GM21423 (cell line): ENCODE measurements around the gene UXS1.
"Not testable (repeated sequence)": the region's sequence is repeated elsewhere in the genome, so short reads cannot be mapped to it uniquely, and the experiment has no call there.

ENCODE experiments used
- ATAC-seq: cut with Tn5 transposase; IDR thresholded peaks from one replicate; pipeline ENCODE4 v1.9.1; 2021; ENCODE audit warnings: mild to moderate bottlenecking, moderate library complexity; ENCODE audit not compliant: unreplicated experiment

The UXS1 gene

DNA sequence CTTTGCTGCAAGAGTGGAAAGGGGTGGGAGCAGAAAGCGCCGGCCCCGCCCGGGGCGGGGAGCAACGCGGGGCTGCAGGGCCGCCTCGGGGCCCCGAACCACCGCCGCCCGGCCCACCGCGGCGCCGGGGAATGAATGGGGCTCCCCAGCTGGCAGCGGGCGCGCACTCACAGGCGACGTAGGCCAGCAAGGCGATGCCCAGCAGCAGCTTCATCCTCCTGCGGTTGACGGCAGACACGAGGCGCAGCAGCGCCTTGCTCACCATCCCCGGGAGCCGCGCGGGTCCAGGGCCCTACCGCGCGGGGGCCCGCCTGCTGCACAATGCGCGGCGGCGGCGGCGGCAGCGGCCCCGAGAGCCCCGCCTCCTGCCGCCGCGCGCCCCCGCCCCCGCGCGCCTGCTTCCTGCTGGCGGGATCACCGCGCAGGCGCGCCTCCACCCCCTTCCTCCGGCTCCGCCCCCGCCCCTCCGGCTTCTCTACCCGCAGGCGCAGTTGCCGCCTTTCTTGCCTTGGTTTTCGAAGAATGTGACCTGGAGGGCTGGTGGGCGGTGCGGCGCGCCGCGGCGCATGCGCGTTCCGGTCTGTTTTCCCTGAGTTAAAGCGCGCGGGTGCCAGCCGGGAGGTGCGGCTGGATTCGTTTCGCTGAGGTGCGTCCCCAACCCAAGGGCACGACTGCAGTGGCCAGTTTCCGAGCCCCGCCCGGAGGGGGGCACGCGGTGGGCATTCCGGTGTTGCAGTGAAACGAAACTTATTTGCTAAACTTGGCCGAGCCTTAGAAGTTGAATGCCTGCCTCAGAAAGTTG lies at the start of gene UXS1:
Gene UXS1 (minus strand): TSS at position 325 of the 802 bp plus-strand sequence. CDS start 60 bp downstream, at position 265.
- ATAC-seq: peak; percentile 63

GRCh38 chr2:106239491-106239890 lies 45.4 kb upstream of the UXS1 start:
- ATAC-seq: not testable (repeated sequence)

GRCh38 chr2:106235392-106235791 lies 41.3 kb upstream of the UXS1 start:
- not testable (repeated sequence) for ATAC-seq

- ATAC-seq: no peak
These were observed 39.2 kb upstream of the UXS1 start for GRCh38 chr2:106233350-106233706.

DNA sequence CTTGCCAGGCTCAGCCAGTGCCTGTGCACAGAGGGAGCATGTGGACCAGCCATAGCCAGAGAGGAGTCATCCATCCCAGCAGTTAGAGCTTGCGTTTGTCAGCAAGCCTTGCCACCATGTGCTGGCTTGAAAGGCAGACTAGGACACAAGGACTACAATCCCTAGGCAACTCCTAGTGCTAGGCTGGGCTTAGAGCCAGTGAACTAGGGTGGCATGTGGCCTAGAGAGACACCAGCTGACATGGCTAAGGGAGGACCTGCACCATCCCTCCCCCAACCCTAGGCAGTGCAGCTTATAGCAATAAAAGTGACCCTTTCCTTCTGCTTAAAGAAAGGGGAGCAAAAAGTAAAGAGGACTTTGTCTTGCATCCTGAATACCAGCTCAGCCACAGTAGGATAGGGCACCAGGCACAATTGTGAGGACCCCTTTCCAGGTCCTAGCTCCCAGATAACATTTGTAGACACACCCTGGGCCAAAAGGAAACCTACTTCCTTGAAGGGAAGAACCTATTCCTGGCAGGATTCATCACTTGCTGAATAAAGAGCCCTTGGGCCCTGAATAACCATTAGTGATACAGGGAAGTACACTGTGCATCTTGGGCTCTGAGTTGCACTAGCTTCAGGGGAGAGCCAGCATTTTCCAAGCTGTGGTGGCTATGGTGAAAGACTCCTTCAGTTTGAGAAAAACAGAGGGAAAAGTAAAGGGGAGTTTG lies 38.7 kb upstream of the UXS1 start:
- no peak for ATAC-seq

GRCh38 chr2:106223347-106223746 lies 29.2 kb upstream of the UXS1 start:
- no peak for ATAC-seq

GRCh38 chr2:106222057-106222456 lies 28.0 kb upstream of the UXS1 start:
- ATAC-seq: not testable (repeated sequence)

- ATAC-seq: no peak
These were observed 25.7 kb upstream of the UXS1 start for GRCh38 chr2:106219813-106220212.

DNA sequence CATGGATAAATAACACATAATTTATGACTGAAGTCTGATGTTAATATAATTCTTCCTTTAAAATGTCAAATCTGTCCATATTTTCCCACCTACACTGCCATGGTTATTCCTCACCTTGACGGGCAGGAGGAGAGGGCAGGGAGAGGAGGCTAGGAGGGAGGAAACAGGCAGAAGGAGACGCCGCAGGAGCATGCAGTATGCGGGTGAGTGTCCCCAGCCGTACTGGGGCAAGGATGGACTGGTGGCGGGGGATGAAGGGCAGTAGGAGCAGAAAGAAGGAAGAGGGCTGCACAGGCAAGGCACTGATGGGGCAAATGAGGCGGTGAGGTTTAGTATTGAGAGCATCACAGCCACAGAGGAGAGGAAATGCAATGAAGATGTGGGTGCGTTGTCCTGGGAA lies 25.1 kb upstream of the UXS1 start:
- ATAC-seq: not testable (repeated sequence)

DNA sequence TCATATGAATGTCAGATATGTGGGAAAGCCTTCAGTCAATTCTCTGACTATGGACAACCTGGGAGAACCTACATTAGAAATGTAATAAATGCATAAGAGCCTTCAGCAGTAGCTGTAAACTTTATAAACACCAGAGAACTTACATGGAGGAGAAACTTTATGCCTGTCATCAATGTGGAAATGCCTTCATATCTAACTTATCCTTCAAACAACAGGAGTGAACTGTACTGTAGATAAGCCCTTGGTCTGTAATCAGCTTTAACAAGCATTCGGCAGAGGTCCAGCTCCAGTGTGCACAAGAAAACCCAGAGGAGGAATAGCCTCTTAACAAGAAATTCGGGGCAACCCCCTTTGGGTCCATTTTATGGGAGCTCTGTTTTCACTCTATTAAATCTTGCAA lies 14.8 kb upstream of the UXS1 start:
- ATAC-seq: no peak

DNA sequence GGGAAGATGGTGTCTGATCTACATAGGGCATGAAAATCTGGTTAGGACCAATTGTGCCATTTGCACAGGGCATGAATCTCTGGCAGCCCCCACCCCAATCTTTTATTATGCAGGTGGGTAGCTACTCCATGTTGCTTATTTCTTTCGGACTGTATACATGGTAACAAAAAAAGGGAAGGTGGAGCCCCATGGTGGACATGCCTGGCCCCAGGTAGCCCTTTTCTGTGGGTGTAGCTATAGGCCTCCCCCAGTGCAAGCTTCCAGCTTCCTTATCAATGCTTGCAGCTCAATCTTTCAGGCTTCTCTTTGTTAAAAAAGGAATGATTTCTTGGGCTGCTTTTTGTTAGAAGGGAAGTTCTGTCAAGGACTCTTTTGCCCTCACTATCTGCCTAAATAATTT lies 14.3 kb upstream of the UXS1 start:
- no peak for ATAC-seq

DNA sequence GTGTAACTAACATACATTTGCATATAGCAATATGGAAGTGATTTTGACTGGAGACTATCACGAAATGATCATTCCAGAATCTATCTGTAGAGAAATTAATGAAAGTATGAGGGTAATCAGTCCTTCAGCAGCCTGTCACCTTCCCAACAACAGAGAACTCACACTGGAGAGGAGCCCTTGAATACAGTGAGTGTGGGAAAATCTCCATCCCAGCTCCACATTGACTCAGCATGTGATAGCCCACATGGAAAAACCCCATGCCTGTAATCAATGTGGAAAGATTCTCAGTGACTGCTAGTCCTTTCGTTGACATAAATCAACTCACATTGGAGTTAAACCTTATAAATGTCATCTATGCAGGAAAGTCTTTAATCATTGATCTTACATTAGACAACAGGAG lies 13.1 kb upstream of the UXS1 start:
- no peak for ATAC-seq

DNA sequence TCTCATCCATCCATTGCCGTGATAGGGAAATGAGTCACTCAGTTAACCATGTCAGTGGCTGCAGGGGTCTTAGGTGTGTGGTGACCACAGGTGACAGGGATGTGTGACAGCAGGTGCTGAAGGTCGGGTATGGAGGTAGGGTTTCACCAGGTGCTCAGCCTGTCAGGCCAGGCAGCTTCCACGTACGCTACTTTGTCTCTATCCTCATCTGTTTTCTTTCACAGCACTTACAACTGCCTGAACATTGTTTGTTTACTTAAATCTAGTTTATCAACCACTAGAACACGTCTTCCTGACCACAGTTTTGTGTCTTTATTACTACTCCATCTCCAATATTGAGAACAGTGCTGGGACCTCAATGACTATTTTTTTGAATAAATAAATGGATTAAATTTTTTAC lies 11.4 kb upstream of the UXS1 start:
- ATAC-seq: no peak

- ATAC-seq: not testable (repeated sequence)
These were observed 10.4 kb upstream of the UXS1 start for GRCh38 chr2:106204551-106204950.

- ATAC-seq: no peak
These were observed 7.6 kb upstream of the UXS1 start for GRCh38 chr2:106201661-106202060.

DNA sequence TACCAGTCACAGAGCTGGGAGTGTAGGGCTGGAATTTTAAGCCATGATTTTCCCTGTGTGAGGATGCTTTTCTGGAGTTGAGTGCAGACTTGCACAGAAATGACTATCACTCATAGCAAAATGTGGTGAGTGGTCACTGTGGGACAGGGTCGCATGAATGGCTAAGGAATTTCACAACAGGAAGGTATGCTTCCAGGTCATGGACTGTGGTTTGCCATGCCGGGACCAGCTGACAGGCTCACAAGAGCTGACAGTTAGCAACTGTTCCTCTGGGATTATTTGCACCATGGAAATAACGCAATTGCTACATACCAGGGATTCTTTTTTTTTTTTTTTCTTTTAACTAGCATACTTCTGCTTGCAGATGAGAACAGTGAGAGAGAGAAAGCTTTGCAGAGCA lies 3.8 kb upstream of the UXS1 start:
- ATAC-seq: no peak

- no peak for ATAC-seq
These were observed 1.9 kb upstream of the UXS1 start for GRCh38 chr2:106195981-106196380.

DNA sequence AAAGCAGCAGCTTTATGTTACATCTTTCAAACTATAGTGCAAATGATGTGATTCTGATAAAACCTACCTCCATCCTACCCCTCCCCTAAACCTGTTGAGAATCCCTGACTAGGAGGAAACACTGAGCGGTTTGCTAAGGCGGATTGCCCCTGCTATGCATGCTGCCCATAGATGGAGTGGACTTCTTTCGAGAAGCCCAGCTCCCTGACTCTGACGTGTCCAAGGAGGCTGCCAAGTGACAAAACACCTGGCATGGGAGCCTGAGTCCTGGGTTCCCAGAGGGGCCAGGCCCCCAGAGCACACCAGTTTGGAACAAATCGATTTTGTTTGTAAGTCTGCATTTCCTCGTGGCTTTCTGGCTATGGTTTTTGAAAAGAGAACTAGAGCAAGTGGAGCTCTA lies 1.4 kb upstream of the UXS1 start:
- no peak for ATAC-seq

- ATAC-seq: no peak
These were observed 468 bp downstream of the UXS1 start for GRCh38 chr2:106193690-106193976.

DNA sequence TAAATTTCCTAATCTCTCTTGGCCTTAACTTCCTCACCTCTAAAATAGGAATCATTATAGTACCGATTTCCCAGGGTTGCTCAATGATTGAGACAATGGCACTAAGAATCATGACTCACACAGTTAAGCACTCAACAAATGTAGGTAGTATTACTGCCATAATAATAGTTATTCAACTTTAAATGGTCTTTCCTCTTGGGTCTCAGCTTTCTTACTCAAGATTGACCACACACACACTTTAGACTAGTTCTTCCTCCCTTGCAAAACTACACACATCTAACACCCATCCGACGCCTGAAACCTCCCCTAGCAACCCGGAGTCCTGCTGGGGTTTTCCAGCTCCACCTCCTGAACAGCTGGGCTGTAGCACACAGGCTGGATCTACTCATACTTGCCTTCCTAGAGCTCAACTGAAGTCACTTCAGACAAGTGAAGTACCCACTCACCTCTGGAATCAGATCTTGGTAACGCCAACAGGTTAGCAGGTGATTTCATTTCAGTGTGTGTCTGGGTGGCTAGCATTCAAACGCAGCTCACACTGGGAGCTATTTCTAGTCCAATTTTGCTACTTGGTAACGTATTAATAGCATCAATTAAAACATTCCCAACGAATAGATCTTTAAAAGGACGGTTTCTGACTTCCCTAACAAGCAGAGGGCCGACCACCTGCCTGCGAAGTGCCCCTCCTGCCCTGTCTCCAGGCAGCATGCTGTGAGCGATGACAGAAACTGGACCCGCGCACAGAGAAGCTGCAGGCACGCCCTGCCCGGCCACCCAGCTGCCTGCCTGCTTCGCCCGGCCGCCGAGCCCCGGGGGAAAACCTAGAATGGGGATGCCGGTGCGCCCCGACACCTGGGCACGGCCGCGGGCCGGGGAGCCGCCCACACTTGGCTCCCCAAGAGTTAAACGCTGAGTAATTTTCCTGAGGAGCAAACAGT lies 1.1 kb downstream of the UXS1 start:
- ATAC-seq: peak; percentile 39

GRCh38 chr2:106191511-106192016 lies 2.5 kb downstream of the UXS1 start:
- ATAC-seq: no peak
